ENCODE measurements around the gene GBX1. TPM values are rescaled to one million over a fixed set of nuclear protein-coding genes. Genes with fewer than 3 reads are reported as not detected.

Gene GBX1
- total RNA-seq, 1 experiment from 2014 or later: not detected

GRCh38 chr7:151188252-151188542 is 20.7 kb upstream of the GBX1 start (continued):
- no peak for TF ChIP-seq ZNF317 (CRISPR knock-in tag; IDR thresholded peaks at IDR 0.05; ENCODE audit: borderline replicate concordance, low read depth)
- no peak for TF ChIP-seq ZNF219 (CRISPR knock-in tag; IDR thresholded peaks at IDR 0.05; ENCODE audit: borderline replicate concordance)
- no peak for TF ChIP-seq SMAD3 (CRISPR knock-in tag; IDR thresholded peaks at IDR 0.05; ENCODE audit: borderline replicate concordance)

GRCh38 chr7:151187409-151188251 is 20.1 kb upstream of the GBX1 start:
- Mint-ChIP-seq H3K36me3 (no peaks in the 10 kb centered on the region), H3K4me1 (no peaks in the 10 kb centered on the region), H3K9me3 (no peaks in the 10 kb centered on the region), H3K27me3 (ENCODE audit: low read depth) (no peaks in the 10 kb centered on the region; the same call in 1 of the 2 replicates), H3K4me3 (no peak overlapping the region), H3K27ac (no peak overlapping the region)
- POLR2A ChIA-PET: no interaction called here
- CTCF ChIA-PET: interaction anchor here (1.8 to 1.9 kb wide), 2 partner anchors 57 to 169 kb away, joined by 4 to 7 read pairs; no protein-coding TSS in a partner anchor
- no peak for ATAC-seq
- no peak for DNase-seq (ENCODE audit: low spot score)
- TF ChIP-seq ELF4 (CRISPR knock-in tag; IDR thresholded peaks at IDR 0.05; ENCODE audit: low read depth) (no peak), USF2 (CRISPR knock-in tag; IDR thresholded peaks at IDR 0.05) (no peak), ZNF416 (CRISPR knock-in tag; IDR thresholded peaks at IDR 0.05) (no peak), ZNF317 (CRISPR knock-in tag; IDR thresholded peaks at IDR 0.05; ENCODE audit: borderline replicate concordance, low read depth) (no peak), ZNF532 (CRISPR knock-in tag; IDR thresholded peaks at IDR 0.05; ENCODE audit: borderline replicate concordance) (no peak), SP1 (CRISPR knock-in tag; conservative IDR thresholded peaks at IDR 0.05) (no peak)
- TF ChIP-seq, protein P1, sequence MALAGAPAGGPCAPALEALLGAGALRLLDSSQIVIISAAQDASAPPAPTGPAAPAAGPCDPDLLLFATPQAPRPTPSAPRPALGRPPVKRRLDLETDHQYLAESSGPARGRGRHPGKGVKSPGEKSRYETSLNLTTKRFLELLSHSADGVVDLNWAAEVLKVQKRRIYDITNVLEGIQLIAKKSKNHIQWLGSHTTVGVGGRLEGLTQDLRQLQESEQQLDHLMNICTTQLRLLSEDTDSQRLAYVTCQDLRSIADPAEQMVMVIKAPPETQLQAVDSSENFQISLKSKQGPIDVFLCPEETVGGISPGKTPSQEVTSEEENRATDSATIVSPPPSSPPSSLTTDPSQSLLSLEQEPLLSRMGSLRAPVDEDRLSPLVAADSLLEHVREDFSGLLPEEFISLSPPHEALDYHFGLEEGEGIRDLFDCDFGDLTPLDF (CRISPR knock-in tag; IDR thresholded peaks at IDR 0.05): no peak

DNA sequence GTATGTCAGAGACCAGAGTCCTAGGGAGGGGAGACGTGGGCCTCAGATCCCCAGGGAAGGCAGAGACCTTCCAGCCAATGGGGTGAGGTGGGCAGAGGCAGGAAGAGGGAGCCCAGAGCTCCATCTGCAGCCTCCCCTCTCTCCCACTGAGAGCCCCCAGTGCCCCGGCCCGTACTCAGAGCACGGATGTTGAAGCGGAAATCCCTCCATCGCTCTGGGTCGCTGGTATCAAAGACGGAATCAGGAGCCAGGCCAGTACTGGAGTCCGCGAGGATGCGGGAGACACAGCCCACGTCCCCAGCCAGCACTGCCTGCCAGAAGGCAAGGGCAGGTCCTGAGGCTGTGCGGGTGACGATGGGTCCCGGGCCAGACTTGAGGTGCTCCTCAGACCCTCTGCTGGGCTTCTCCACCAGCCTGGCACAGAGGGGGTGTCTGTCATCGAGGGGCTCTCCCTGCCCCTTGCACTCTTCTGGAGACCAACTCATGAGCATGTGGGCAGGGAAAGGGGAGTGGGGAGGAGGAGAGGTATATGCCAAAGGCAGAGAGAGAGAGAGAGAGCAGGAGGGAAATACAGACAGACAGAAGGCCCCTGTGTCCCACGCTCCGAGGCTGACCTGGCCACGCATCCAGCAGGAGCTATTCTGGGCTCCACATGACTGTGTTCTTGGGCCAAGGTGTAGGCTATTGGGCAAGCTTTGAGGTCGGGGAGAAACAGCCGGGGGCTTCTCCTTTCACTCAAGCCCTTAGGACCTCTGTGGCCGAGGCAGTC is 19.3 kb upstream of the GBX1 start, which contains the start of gene ASB10:
ASB10 (minus strand) TSS at position 611 of the 769 bp plus-strand sequence; CDS start at position 491, 120 bp downstream.
- ATAC-seq (no peak), DNase-seq (ENCODE audit: low spot score) (no peak)
- Mint-ChIP-seq H3K36me3 (no peaks in the 10 kb centered on the region), H3K27ac (no peak within 1 kb of the TSS), H3K4me1 (no peaks in the 10 kb centered on the region), H3K4me3 (no peak within 1 kb of the TSS), H3K9me3 (no peaks in the 10 kb centered on the region), H3K27me3 (ENCODE audit: low read depth) (no peaks in the 10 kb centered on the region; the same call in 1 of the 2 replicates)
- ChIA-PET CTCF (interaction anchor here (0.9 to 1.9 kb wide), 3 partner anchors 57 to 168 kb away, joined by 3 to 7 read pairs (median 4); no protein-coding TSS in a partner anchor), POLR2A (interaction anchor here (0.6 kb wide), 1 partner anchor 165 kb away, joined by 3 read pairs; no protein-coding TSS in a partner anchor)
- TF ChIP-seq TEAD1 (CRISPR knock-in tag; IDR thresholded peaks at IDR 0.05): no peak
- TF ChIP-seq ZNF423 (CRISPR knock-in tag; IDR thresholded peaks at IDR 0.05): no peak
- no peak for TF ChIP-seq PRDM15 (CRISPR knock-in tag; IDR thresholded peaks at IDR 0.05)
- no peak for TF ChIP-seq EMX1 (CRISPR knock-in tag; IDR thresholded peaks at IDR 0.05)
- TF ChIP-seq SP1 (CRISPR knock-in tag; conservative IDR thresholded peaks at IDR 0.05): no peak
- TF ChIP-seq, protein P2, sequence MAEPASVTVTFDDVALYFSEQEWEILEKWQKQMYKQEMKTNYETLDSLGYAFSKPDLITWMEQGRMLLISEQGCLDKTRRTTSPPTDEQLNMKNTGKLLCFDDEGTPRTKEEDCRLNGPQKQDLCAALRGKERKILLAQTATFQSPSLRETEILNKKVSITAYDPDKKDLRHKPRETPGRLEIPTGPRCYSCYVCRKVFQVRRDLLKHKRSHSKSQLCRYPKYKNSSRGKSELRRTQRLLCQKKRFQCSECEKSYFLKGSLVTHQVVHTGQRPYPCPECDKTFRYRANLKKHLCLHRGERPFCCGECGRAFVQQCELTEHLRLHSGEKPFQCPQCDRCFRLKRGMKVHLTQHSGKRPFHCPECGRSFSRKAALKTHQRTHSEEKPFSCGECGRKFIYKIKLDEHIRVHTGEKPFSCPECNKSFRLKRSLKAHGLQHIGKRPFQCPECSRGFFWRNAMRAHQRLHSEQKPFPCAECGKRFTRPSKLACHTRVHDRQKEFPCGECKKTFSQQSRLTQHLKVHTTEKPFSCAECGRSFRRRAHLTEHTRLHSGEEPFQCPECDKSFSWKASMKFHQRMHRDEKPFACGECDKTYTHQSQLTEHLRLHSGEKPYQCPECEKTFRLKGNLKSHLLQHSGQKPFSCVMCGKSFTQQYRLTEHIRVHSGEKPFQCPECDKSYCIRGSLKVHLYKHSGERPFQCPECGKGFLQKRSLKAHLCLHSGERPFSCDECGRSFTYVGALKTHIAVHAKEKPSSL (CRISPR knock-in tag; conservative IDR thresholded peaks at IDR 0.05): no peak
- TF ChIP-seq SOX15 (CRISPR knock-in tag; IDR thresholded peaks at IDR 0.05): no peak
- TF ChIP-seq ZNF512 (CRISPR knock-in tag; IDR thresholded peaks at IDR 0.05; ENCODE audit: borderline replicate concordance): no peak
